Limb (tissue), 2 donors: ENCODE results near the gene LPP.
A peak's percentile ranks its signal among the peaks of the same experiment; 100 is the strongest.

Experiments
- DNase-seq, 2 donors: peaks; one replicate each; pipeline ENCODE4 v3.0.0-alpha.2; 2016; ENCODE audit errors: extremely low spot score in 2 of 2

Gene LPP

GRCh38 chr3:188742755-188743550, 589.0 kb downstream of the LPP start:
- no peak for DNase-seq

GRCh38 chr3:188744166-188744565, 590.2 kb downstream of the LPP start:
- DNase-seq, result no peak

DNA sequence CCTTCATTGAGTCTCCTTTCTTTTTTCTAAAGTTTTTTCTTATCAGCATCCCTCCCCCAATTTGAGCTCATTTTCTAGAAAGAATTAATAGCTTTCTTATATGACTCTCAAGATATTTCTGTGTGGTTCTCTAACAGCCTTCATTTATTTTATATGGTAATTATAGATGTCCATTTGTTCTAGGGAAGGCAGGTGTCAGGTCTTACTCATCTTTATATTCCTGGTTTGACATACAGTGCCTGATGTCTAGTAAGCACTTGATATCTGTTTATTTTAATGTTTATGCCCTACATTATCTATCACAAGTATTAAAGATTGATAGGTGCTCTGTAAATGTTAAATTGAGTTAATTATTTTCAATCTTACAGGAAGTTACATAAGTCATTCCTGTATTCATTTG, 591.1 kb downstream of the LPP start:
- DNase-seq, result no peak

- no peak for DNase-seq
Observed at GRCh38 chr3:188746291-188746783, 592.4 kb downstream of the LPP start.

DNA sequence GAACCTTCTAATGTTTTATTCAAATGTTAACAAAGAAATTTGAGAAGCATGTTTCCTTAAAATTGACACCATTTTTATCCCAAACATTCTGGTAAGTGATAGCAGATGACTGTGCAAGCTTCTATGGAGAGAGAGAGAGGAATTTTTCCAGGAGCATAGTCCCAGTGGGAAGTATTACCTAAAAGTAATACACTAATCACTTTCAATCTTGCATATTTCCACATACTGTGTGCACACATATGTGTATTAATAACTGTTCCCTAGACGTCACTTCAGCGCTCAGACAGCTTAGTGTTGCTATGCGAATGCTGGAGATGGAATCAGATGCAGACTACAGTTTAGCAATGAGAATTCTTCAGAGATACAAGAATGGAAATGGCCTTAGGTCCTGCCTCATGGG, 593.5 kb downstream of the LPP start:
- peak in 1 of 2 donors; percentile 43 for DNase-seq

DNA sequence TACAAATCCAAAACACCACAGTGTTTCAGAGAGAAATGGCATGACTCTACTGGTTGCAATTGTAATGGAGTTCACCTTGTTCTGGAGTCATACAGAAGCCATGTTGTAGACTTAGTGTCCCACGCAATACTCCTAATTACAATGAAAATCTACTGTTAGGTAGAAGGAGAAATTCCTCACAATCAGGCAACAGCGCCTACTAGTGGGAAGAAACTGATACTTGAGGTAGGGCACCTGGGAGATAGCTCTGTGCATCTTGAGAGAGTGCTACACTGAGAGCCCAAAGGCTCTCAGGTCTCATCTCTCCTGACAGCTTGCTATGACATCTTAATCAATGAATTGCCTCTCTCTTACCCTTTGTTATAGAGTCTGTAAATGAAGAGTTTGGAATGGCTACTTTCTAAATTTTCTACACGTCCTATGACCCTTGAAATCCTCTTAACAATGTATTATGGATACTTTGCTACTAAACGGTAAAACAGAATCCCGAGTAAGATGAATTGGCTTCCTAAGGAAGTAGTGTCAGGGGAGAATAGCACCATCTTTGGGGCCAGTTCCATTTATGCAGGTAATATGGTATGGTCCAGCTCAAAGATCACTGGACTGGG, 595.2 kb downstream of the LPP start:
- DNase-seq, result no peak

DNA sequence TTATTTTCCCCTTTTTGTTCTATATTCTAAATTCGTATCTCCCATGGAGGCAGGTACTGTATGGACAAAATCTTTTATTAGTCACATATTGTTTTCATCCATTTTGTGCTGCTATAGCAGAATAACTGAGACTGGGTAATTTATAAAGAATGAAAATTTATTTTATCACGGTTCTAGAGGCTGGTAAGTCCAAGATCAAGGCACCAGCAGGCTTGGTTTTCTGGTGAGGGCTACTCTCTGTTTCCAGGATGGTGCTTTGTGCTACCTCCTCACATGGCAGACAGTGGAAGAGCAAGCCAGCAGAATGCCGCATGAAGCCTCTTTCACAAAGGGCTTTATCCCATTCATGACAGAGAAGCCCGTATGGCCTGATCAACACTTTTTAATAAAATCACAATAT, 595.9 kb downstream of the LPP start:
- no peak for DNase-seq

GRCh38 chr3:188750617-188751016, 596.7 kb downstream of the LPP start:
- DNase-seq, result no peak

DNA sequence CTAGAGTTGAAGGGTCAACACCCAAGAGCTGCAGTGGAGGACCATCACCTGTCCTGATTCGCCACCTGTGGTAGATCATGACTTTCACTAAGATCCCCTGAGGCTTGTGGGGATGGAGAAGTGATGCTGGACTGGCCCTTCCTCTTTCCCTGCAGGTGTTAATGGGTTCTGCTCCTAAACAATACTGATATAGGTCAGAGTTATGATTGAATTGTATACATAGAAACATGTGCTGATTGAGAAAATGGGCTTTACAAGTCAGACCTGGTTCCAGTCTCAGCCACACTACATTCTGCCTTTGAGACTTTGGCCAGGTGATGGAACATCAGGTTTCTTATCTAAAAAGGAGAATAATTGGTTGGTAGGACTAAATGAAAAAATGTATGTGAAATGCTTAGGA, 598.9 kb downstream of the LPP start:
- no peak for DNase-seq

DNA sequence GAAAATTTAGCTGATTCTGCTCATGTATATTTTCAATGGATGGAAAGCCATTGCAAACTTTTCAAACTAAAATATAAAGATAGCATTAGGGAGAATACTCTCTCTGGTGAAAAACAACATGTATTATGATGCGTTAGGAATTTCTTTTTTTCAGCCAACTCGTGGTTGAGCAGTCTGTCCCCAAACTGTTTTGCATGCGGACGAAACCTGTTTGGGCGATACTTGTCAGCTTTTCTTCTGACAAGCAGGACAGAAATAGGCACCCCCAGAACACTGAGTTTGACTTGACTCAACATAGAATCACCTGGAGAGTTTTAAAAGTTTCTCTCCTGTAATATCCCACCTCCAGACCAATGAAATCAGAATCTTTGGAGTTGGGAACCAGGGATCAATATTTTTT, 600.3 kb downstream of the LPP start:
- DNase-seq, result no peak

GRCh38 chr3:188756241-188756640, 602.3 kb downstream of the LPP start:
- no peak for DNase-seq

DNA sequence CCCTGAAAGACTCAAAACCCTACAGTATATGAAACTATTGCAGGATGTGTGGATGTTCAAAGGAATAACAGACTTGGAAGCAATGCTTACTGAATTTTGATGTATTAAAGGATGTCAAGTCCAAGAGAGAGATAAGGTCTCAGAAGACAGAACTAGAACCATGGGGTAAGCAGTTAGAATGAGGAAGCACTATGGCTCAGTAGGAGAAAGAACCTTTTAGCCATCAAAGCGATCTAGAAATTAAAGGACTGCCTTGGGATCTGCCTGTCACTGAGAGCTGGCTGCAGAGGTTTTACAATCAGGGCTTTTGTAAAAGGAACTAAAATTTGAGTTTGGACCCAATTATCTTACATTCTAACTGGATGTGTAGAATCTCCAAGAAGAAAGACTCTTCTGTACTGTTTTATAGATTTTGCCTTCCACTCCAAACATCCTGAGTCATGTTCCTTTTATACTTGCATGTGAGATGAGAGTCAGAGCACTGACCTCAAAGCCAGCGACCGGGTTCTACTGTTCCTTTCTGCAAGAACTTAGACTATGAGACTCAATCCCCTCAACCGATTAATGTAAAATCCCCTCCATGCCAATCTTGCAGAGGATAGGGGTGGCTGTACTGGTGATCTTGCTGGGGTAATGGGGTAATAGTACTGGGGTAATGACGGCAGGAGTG, 605.5 kb downstream of the LPP start:
- no peak for DNase-seq

DNA sequence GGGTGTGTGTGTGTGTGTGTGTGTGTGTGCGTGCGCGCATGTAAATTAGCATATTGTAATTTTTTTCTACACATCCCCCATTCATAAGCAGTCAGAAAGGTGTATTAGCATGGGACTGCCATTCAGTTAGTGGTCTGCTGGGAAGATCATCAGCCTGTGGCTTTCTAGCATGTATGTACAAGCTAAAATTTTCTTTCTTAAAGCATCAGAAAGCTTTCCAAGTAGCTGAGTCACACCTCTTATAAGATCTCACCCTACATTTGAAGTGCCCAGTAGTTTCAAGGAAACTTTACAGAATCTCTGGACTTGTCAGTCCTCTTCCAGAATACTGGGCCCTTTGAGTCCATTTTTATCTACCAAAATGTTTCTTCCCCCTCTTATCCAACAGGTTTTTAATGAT, 606.5 kb downstream of the LPP start:
- DNase-seq, result no peak

GRCh38 chr3:188761439-188761838, 607.5 kb downstream of the LPP start:
- no peak for DNase-seq

GRCh38 chr3:188761964-188762363, 608.0 kb downstream of the LPP start:
- DNase-seq, result no peak

DNA sequence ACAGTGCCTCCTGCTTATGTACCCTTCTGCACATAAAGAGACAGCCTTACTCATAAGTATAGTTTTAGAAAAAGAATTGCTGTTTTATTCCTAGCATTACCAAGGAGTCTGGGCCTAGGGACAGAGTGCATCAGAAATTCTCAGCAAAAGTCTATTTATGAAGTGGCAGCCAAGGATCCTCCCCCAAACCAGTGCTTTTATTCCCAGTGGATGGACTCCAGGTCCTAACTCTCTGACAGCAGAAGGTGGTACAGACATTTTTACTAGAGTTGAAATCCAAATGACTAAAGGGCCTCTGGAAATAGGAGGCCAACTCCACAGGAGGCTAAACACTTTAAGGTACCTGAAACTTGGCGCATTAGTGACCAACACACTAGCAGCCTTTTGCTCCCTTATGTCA, 610.7 kb downstream of the LPP start:
- DNase-seq, result no peak

DNA sequence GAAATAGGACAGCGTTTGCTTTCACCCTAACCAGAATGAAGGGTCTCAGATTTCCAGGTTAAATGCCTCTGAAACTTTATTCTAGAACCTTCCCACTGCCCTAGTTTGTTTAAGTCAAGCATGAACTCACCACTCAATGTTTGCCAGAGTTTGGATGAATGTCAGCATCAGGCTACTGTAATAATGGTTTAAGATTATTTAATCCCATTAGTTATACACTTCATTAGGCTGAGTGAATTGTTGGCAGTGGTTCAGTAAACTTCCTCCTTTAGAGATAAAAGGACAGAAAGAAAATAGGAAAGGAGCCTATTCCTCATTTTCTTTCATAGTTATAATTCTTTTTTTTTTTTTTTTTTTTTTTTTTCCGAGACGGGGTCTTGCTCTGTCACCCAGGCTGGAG, 615.9 kb downstream of the LPP start:
- DNase-seq, result no peak

DNA sequence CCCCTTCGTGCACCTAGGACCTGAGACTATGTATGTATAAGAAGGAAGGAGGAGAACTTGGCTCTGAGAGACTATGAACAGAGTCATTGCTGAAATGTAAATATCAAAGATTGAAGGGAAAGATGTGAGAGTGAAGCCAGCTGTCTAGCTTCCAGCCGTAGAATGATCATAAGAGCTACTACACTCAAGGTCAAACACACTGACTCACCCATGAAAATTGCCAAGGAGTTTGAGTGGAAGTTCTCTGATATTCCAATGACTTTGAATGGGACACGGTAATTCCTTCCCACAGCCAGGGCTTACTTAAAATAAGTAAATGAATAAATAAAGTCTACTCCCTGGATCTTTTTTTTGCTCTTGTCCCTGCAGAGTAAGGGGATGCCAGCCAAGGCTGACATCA, 618.9 kb downstream of the LPP start:
- no peak for DNase-seq

DNA sequence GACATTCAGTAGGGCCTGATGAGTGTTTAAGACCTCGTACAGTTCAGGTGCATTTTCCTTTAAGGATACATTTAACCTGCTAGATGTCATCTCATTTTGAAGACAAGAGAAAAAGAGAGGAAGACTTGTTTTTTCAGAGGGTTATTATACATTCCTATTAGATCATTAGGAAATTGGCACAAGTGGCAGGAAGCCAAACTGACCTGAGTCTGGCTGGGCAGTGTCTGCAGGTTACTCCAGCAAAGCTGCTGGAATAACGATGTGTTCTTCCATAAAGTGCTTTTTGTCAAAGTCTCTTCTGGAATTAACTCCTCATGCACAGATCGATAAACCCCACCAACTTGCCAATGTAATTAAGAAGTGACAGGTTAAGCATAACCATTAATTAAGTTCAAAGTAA, 621.5 kb downstream of the LPP start:
- no peak for DNase-seq

- no peak for DNase-seq
Observed at GRCh38 chr3:188776447-188776846, 622.5 kb downstream of the LPP start.

GRCh38 chr3:188778091-188778852, 624.3 kb downstream of the LPP start:
- DNase-seq, result no peak
